Upper lobe of left lung (tissue), 4 donors: ENCODE results near the gene ZMYND8.

ENCODE experiments used
- EP300 ChIP-seq, 4 donors: sonication (generic); formaldehyde crosslinking; IDR thresholded peaks; one replicate each; pipeline ENCODE4 v1.5.1; 2017; ENCODE audit warnings: antibody characterized with exemption in 4 of 4, control low read depth in 2 of 4
- POLR2A ChIP-seq, 4 donors: fragments of 450-650 bp; IDR thresholded peaks; one replicate each; pipeline ENCODE4 v1.5.1; 2016 to 2017; ENCODE audit warnings: antibody characterized with exemption in 4 of 4, mild to moderate bottlenecking in 2 of 4
- POLR2AphosphoS5 ChIP-seq, 2 donors: sonication (generic); formaldehyde crosslinking; IDR thresholded peaks; one replicate each; pipeline ENCODE4 v1.5.1; 2017; ENCODE audit warnings: antibody characterized with exemption in 2 of 2
- TF ChIP-seq, protein P1 (sequence below), 6 experiments: fragments of 450-650 bp in 4 of 6; fragments of 200-600 bp in 2 of 6; sonication (generic) in 2 of 6; IDR thresholded peaks; one replicate each; pipeline ENCODE4 v1.5.1; 2016 to 2019; ENCODE audit warnings: antibody characterized with exemption in 6 of 6

DNA sequence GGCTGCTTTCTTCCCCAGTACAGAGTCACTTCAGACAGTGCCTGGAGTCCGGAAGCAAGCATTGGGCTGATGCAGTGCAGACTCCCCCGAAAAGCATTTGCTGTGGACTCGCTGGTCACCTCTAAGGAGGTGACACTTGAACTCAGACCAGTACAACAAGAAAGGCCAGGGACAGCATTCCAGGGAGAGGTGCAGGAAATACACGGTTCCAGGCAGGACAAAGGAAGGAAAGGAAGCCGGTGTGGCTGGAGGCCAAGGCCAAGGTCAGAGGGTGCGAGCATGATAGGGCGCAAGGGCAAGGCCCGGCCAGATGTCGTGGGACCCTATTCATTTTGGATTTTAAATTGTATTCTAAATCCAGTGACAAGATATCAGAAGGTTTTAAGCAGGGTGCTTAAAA is 160.9 kb downstream of the ZMYND8 start:
- TF ChIP-seq, protein P1, sequence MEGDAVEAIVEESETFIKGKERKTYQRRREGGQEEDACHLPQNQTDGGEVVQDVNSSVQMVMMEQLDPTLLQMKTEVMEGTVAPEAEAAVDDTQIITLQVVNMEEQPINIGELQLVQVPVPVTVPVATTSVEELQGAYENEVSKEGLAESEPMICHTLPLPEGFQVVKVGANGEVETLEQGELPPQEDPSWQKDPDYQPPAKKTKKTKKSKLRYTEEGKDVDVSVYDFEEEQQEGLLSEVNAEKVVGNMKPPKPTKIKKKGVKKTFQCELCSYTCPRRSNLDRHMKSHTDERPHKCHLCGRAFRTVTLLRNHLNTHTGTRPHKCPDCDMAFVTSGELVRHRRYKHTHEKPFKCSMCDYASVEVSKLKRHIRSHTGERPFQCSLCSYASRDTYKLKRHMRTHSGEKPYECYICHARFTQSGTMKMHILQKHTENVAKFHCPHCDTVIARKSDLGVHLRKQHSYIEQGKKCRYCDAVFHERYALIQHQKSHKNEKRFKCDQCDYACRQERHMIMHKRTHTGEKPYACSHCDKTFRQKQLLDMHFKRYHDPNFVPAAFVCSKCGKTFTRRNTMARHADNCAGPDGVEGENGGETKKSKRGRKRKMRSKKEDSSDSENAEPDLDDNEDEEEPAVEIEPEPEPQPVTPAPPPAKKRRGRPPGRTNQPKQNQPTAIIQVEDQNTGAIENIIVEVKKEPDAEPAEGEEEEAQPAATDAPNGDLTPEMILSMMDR (IDR thresholded peaks at IDR 0.05): no peak
- no peak for TF ChIP-seq POLR2A (IDR thresholded peaks at IDR 0.05)
- TF ChIP-seq POLR2AphosphoS5 (IDR thresholded peaks at IDR 0.05): no peak
- TF ChIP-seq EP300 (IDR thresholded peaks at IDR 0.05): no peak
